IPS-20b (cell line): ENCODE data around the gene UGCG.
A peak's percentile ranks its signal among the peaks of the same experiment; 100 is the strongest.
"Not testable (repeated sequence)": the region's sequence is repeated elsewhere in the genome, so short reads cannot be mapped to it uniquely, and the experiment has no call there.

Experiments
- H3K27ac ChIP-seq: one replicate; pipeline ENCODE4 v1.5.1; 2013; ENCODE audit warnings: low read length
- H3K27me3 ChIP-seq: 2 replicates; pipeline ENCODE4 v1.6.1; 2013; ENCODE audit warnings: mild to moderate bottlenecking, low read length, inconsistent platforms; ENCODE audit not compliant: insufficient read depth
- H3K36me3 ChIP-seq: 2 replicates; pipeline ENCODE4 v1.6.1; 2013; ENCODE audit warnings: low read depth, mild to moderate bottlenecking, inconsistent platforms, low read length, moderate library complexity; ENCODE audit not compliant: insufficient read depth
- H3K4me1 ChIP-seq: 2 replicates; pipeline ENCODE4 v1.6.1; 2013; ENCODE audit warnings: mild to moderate bottlenecking, control low read depth, inconsistent platforms, low read length, moderate library complexity; ENCODE audit not compliant: insufficient read depth
- H3K4me3 ChIP-seq: 2 replicates; pipeline ENCODE4 v1.5.1; 2013; ENCODE audit warnings: mild to moderate bottlenecking, low read length, inconsistent platforms
- H3K9ac ChIP-seq: 2 replicates; pipeline ENCODE4 v1.6.1; 2013; ENCODE audit warnings: low read depth, mild to moderate bottlenecking, inconsistent platforms, low read length, moderate library complexity
- H3K9me3 ChIP-seq: 2 replicates; pipeline ENCODE4 v1.6.1; 2013; ENCODE audit warnings: mild to moderate bottlenecking, low read depth, low read length, inconsistent platforms; ENCODE audit not compliant: insufficient read depth

Gene UGCG

DNA sequence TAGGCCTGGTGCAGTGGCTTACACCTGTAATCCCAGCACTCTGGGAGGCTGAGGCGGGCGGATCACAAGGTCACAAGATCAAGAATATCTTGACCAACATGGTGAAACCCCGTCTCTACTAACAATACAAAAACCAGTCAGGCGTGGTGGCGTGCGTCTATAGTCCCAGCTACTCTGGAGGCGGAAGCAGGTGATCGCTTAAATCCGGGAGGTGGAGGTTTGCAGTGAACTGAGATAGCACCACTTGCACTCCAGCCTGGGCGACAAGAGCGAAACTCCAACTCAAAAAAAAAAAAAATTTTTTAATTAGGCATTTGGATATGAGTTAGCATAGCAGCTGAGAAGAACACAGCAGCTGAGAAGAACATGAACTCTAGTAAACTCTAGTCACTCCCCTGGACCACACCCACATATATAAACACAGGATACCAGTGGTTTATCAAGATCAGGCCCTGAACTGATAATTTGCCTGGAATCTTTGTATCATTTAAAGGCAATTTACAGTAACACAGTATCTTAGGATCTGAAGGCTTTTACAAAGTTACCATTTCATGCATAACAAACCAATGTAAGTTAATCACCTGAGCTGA is 4.6 kb upstream of the UGCG start:
- Histone ChIP-seq H3K9me3 (no peaks in the 10 kb centered on the region), H3K27me3 (no peaks in the 10 kb centered on the region), H3K36me3 (no peaks in the 10 kb centered on the region), H3K9ac (no peak overlapping the region), H3K4me1 (no peaks in the 10 kb centered on the region), H3K27ac (no peak overlapping the region), H3K4me3 (no peak overlapping the region)

DNA sequence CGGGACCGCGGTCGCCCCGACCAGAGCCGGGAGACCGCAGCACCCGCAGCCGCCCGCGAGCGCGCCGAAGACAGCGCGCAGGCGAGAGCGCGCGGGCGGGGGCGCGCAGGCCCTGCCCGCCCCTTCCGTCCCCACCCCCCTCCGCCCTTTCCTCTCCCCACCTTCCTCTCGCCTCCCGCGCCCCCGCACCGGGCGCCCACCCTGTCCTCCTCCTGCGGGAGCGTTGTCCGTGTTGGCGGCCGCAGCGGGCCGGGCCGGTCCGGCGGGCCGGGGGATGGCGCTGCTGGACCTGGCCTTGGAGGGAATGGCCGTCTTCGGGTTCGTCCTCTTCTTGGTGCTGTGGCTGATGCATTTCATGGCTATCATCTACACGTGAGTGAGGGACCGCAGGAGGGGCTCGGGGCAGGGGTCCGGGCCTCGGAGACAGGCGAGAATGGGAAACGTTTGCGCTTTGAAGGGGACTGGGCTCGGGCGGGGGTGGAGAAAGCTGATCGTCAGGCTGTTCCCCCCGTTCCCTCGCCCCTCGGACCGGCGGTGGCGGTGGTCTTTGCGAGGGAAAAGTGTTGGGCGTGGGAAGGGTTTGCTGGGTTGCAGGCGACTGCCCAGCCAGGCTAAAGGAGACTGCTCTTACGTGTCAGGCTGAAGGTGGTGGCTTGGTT is 457 bp downstream of the UGCG start:
- Histone ChIP-seq H3K4me1 (0 out of 2 replicates have a peak, but pooled peaks cover 12% of the 10 kb centered on the region), H3K27ac (peak overlapping the region; percentile 23), H3K4me3 (peak overlapping the region; percentile 97), H3K27me3 (no peaks in the 10 kb centered on the region), H3K9me3 (no peaks in the 10 kb centered on the region), H3K36me3 (no peaks in the 10 kb centered on the region), H3K9ac (peak overlapping the region; percentile 80)

DNA sequence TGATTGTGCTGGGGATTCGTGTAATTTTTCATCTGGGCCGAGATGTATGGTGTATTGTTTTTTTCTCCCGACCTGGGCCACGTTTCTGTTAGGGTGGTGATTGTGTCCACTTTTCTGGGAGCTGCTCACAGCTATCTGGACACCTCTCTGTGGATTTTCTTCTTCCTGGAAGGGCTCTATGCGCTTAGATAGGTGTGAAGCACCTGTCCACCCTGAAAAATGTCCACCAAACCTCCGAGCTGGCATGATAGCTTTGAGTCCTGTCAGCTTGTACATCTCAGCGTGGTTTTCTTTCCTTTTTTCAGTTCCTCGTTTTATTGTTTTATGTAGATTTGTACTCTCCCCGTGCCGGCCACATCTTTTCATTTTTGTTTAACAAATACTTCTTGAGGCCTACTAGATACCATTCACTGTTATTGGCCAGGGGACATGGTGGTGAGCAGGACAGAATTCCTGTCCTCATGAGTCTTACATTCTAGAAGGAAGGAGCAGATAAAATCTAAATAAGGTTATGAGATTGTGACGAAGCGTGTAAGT is 1.1 kb downstream of the UGCG start:
- Histone ChIP-seq H3K4me1 (0 out of 2 replicates have a peak, but pooled peaks cover 12% of the 10 kb centered on the region), H3K4me3 (peak overlapping the region; percentile 97), H3K36me3 (no peaks in the 10 kb centered on the region), H3K27ac (no peak overlapping the region), H3K9ac (peak overlapping the region; percentile 80), H3K9me3 (no peaks in the 10 kb centered on the region), H3K27me3 (no peaks in the 10 kb centered on the region)

DNA sequence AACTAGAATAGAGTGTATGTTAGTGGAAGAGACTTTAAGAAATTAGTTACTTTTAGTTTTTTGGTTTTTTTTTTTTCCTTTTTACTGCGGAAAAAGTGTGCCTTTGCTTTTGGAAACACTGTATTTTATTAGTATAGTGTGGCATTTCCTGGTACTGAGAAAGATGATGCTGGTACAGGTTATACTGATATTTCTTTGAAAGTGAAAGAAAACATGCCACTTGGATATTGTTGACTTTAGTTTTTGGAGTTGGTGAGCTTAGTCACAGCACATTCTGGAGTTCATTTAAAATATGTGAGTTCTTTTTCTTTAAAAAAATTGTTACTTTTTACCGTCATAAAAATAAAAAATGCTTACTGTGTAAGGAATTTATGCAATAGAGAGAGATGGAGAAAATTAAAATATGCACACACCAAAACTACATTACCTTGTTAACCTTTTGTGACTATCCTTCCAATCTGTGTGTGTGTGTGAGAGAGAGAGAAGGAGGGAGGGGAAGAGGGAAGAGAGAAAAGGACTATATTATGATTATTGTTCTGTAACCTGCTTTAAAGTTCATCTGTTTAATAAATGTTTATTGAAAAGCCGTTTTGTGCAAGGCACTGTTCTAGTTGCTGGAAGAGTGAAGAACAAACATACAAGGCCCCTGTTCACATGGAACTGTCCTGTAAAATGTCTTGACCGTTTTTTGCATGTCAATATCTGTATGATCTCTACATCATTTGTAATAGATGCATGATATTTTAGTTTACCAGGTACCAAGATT is 1.9 kb downstream of the UGCG start:
- Histone ChIP-seq H3K27me3 (no peaks in the 10 kb centered on the region), H3K36me3 (no peaks in the 10 kb centered on the region), H3K9ac (no peak overlapping the region), H3K4me1 (0 out of 2 replicates have a peak, but pooled peaks cover 12% of the 10 kb centered on the region), H3K4me3 (peak overlapping the region; percentile 97), H3K9me3 (no peaks in the 10 kb centered on the region), H3K27ac (no peak overlapping the region)

DNA sequence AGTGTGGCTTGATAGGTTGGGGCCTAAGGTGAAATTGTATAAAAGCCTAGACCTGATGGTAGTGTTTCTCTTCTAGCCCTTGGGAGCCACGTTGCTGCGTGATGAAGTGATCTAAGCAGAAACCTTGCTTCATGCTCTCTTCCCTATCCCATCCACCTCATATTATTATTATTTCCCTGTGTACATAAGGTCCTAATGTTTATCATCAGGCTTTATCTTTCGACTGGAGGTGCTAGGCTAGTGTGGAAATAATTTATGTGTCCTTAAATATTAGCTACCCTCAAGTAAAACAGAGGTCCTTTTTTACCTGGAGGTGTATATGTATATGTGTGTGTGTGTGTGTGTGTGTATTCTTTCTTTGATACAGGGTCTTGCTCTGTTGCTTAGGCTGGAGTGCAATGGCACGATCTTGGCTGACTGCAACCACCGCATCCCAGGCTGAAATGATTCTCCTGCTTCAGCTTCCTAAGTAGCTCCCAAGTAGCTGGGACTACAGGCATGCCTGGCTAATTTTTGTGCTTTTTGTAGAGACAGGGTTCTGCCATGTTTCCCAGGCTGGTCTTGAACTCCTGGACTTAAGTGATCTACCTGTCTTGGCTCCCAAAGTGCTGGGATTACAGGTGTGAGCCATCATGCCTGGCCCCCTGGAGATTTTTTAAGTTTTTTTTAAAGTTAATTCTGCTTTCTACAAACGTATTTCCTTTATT is 3.7 kb downstream of the UGCG start:
- H3K9ac ChIP-seq = no peak overlapping the region
- no peaks in the 10 kb centered on the region for H3K9me3 ChIP-seq
- H3K36me3 ChIP-seq = no peaks in the 10 kb centered on the region
- 0 out of 2 replicates have a peak, but pooled peaks cover 12% of the 10 kb centered on the region for H3K4me1 ChIP-seq
- no peak overlapping the region for H3K27ac ChIP-seq
- no peaks in the 10 kb centered on the region for H3K27me3 ChIP-seq
- H3K4me3 ChIP-seq = no peak overlapping the region

DNA sequence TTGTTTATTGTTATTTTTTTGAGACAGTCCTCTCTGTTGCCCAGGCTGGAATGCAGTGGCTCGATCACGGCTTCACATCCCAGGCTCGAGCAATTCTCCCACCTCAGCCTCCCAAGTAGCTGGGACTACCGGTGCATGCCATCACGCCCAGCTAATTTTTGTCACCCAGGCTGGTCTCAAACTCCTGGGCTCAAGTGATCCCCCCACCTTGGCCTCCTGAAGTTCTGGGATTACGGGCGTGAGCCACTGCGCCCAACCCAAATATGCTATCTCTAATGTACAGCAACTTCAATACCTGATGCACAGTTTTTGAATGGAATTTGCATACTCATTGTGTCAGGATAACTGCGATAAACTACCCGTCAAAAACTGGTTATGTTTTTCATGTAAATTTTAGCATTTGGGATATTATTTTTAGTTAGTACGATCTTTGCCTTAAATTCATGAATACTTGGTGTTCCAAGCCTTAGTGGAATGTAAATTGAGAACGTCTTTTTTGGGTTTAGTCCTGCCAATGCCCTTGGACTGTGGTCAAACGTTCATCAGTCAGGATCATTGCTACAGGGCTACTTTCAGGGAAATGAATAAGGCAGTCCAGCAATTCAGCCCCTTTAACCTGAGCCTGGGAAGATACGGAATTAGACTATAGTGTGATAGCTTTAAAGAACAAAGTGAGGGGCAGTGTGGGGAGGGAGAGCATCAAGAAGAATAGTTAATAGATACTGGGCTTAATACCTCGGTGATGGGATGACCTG is 4.4 kb downstream of the UGCG start:
- H3K27me3 ChIP-seq = no peaks in the 10 kb centered on the region
- no peak overlapping the region for H3K27ac ChIP-seq
- H3K9ac ChIP-seq = no peak overlapping the region
- H3K4me3 ChIP-seq = no peak overlapping the region
- 0 out of 2 replicates have a peak, but pooled peaks cover 12% of the 10 kb centered on the region for H3K4me1 ChIP-seq
- H3K36me3 ChIP-seq = no peaks in the 10 kb centered on the region
- H3K9me3 ChIP-seq = no peaks in the 10 kb centered on the region

DNA sequence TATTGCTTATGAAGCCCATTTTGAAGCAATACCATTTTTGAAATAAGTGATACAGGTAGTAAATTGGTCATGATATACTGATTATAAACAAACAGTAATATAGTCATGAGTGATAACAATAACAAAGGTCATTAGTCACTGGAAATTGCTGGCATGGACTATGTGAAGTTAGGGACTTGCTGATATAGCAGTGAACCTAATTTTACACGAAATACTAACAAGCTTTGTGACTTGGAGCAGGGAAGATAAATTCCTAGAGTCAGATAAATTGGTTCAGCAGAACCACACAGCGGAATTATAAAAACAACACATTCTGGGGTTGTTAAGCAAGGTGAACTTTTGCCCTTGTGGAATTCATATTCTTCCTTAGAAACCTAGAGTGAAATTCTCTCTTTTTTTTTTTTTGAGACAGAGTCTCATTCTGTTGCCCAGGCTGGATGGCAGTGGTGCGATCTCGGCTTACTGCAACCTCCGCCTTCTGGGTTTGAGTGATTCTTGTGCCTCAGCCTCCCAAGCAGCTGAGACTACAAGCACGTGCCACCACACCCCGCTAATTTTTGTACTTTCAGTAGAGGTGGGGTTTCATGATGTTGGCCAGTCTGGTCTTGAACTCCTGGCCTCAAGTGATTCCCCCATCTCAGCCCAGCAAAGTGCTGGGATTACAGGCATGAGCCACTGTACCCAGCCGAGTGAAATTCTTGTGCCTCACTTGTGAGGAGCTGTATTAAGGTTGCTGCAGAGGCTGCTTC is 6.0 kb downstream of the UGCG start:
- H3K9ac ChIP-seq = no peak overlapping the region
- no peaks in the 10 kb centered on the region for H3K36me3 ChIP-seq
- no peaks in the 10 kb centered on the region for H3K27me3 ChIP-seq
- 0 out of 2 replicates have a peak, but pooled peaks cover 12% of the 10 kb centered on the region for H3K4me1 ChIP-seq
- no peak overlapping the region for H3K4me3 ChIP-seq
- H3K9me3 ChIP-seq = no peaks in the 10 kb centered on the region
- no peak overlapping the region for H3K27ac ChIP-seq

DNA sequence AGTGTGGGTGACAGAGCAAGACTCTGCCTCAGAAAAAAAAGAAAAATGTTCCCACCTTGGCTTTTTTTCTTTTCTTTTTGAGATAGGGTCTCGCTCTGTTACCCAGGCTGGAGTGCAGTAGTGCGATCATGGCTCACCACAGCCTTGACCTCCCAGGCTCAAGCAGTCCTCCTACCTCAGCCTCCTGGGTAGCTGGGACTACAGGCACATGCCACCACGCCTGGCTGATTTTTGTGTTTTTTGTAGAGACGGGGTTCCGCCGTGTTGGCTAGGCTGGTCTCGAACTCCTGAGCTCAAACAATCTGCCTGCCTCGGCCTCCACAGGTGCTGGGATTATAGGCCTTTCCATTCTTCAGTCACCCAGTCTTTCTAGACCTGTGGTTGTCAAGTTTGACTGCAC is 6.9 kb downstream of the UGCG start:
- not testable (repeated sequence) for H3K4me3 ChIP-seq, H3K9ac ChIP-seq

DNA sequence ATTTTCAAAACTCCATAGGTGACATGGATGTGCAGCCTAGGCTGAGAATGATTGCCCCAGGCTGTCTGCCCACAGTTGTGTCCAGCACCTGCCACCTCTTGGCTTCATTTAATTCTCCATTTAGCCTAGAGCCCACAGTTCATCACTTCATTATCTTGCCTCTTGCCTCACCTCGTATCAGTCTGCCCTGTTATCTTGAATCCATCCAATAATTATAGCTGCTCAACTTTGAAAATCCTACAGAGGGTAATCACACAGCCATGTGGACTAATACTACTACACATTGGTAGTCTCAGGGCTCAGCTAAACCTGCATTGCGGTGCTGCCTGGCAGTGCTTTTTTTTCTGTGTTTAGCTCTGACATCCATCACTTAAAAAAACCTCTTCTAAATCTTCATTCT is 7.4 kb downstream of the UGCG start:
- Histone ChIP-seq H3K4me3 (no peak overlapping the region), H3K36me3 (no peaks in the 10 kb centered on the region), H3K9ac (no peak overlapping the region), H3K27ac (no peak overlapping the region), H3K4me1 (0 out of 2 replicates have a peak, but pooled peaks cover 4% of the 10 kb centered on the region), H3K27me3 (no peaks in the 10 kb centered on the region), H3K9me3 (no peaks in the 10 kb centered on the region)

More for the DNA sequence above, 6.9 kb downstream of the UGCG start:
- H3K27me3 ChIP-seq, H3K36me3 ChIP-seq, H3K9me3 ChIP-seq, H3K4me1 ChIP-seq, H3K27ac ChIP-seq: not testable (repeated sequence)

DNA sequence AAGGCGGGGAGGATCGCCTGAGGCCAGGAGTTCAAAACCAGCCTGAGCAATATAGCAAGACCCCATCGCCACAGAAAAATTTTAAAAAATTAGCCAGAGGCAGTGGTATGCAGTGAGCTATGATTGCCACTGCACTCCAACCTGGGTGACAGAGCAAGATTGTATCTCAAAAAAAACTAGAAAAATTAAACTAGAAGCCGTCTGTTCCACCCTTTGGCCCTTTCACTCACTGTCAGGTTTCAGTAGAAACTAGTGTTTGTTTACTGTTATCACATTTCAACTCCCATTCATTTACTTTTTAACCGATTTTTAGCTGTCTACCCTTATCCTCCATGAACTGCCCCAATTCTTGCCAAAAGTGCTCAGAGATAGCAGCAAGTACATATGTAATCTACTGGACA is 8.3 kb downstream of the UGCG start:
- Histone ChIP-seq H3K9me3 (no peaks in the 10 kb centered on the region), H3K4me3 (no peak overlapping the region), H3K9ac (no peak overlapping the region), H3K4me1 (peaks cover 8% of the 10 kb centered on the region; the same call in 1 of the 2 replicates), H3K27me3 (no peaks in the 10 kb centered on the region), H3K36me3 (no peaks in the 10 kb centered on the region), H3K27ac (no peak overlapping the region)
